Measurements from ENCODE around the gene KIF13A. TPM values are rescaled to one million over a fixed set of nuclear protein-coding genes. Genes with fewer than 3 reads are reported as not detected.

Gene KIF13A
- total RNA-seq, 1 experiment from 2014 or later: 49.3 TPM

DNA sequence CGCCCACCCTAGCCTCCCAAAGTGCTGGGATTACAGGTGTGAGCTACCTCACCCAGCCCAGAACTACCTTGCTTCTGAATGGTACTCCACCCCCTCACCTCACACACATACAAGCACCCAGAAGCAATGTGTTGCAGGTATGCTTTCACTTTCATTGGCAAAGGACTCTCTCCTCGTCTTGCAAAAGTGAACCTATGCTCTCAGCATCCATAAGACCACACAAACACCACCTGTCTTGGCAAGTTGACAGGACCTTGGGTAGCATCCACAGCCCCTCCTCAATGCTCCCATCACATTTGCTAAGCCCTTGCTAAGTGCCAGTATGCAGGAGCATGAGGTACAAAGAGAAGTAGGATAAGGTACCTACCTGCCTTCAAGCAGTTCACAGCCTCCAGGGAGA, 3.7 kb downstream of the KIF13A start:
- intact Hi-C loops (cut with micrococcal nuclease; ENCODE audit: unreplicated experiment) (loop anchor here (10.0 kb wide), 2 partner anchors 119 to 141 kb away; partner anchors contain the start of gene NHLRC1), in situ Hi-C loops (cut with HindIII; ENCODE audit: low pct_unique_long_range_greater_than_20kb, low sequenced_read_pairs) (no loop called here)
- no peak for DNase-seq (ENCODE audit: low read depth, low spot score)
- H3K27me3 ChIP-seq (ENCODE audit: control insufficient read depth, insufficient read depth, low read length): no peaks in the 10 kb centered on the region
- CTCF ChIA-PET: no interaction called here
- H3K4me1 ChIP-seq (ENCODE audit: control insufficient read depth, insufficient read depth, low read length): peaks cover 29% of the 10 kb centered on the region
- POLR2A ChIA-PET: no interaction called here
- no peak for ATAC-seq
- H3K27ac ChIP-seq (ENCODE audit: low read length): no peak overlapping the region
- no peaks in the 10 kb centered on the region for H3K36me3 ChIP-seq (ENCODE audit: control insufficient read depth, insufficient read depth, low read length)
- no TSS peak for BruUV-seq (replicated peaks)
- H3K9me3 ChIP-seq (ENCODE audit: control insufficient read depth, insufficient read depth, low read depth, low read length): no peaks in the 10 kb centered on the region
- no peak for TF ChIP-seq POLR2AphosphoS5 (IDR thresholded peaks at IDR 0.05; ENCODE audit: low read depth, low read length)
- TF ChIP-seq, protein P1, sequence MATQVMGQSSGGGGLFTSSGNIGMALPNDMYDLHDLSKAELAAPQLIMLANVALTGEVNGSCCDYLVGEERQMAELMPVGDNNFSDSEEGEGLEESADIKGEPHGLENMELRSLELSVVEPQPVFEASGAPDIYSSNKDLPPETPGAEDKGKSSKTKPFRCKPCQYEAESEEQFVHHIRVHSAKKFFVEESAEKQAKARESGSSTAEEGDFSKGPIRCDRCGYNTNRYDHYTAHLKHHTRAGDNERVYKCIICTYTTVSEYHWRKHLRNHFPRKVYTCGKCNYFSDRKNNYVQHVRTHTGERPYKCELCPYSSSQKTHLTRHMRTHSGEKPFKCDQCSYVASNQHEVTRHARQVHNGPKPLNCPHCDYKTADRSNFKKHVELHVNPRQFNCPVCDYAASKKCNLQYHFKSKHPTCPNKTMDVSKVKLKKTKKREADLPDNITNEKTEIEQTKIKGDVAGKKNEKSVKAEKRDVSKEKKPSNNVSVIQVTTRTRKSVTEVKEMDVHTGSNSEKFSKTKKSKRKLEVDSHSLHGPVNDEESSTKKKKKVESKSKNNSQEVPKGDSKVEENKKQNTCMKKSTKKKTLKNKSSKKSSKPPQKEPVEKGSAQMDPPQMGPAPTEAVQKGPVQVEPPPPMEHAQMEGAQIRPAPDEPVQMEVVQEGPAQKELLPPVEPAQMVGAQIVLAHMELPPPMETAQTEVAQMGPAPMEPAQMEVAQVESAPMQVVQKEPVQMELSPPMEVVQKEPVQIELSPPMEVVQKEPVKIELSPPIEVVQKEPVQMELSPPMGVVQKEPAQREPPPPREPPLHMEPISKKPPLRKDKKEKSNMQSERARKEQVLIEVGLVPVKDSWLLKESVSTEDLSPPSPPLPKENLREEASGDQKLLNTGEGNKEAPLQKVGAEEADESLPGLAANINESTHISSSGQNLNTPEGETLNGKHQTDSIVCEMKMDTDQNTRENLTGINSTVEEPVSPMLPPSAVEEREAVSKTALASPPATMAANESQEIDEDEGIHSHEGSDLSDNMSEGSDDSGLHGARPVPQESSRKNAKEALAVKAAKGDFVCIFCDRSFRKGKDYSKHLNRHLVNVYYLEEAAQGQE (IDR thresholded peaks at IDR 0.05; ENCODE audit: insufficient read depth in 1 of 2, low read depth in 2 of 2, low read length in 1 of 2): no peak
- no peak for TF ChIP-seq TCF7L2 (IDR thresholded peaks at IDR 0.05; ENCODE audit: low read depth, low read length)
- TF ChIP-seq, protein P2, sequence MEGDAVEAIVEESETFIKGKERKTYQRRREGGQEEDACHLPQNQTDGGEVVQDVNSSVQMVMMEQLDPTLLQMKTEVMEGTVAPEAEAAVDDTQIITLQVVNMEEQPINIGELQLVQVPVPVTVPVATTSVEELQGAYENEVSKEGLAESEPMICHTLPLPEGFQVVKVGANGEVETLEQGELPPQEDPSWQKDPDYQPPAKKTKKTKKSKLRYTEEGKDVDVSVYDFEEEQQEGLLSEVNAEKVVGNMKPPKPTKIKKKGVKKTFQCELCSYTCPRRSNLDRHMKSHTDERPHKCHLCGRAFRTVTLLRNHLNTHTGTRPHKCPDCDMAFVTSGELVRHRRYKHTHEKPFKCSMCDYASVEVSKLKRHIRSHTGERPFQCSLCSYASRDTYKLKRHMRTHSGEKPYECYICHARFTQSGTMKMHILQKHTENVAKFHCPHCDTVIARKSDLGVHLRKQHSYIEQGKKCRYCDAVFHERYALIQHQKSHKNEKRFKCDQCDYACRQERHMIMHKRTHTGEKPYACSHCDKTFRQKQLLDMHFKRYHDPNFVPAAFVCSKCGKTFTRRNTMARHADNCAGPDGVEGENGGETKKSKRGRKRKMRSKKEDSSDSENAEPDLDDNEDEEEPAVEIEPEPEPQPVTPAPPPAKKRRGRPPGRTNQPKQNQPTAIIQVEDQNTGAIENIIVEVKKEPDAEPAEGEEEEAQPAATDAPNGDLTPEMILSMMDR (IDR thresholded peaks at IDR 0.05): no peak
- TF ChIP-seq SIN3A (IDR thresholded peaks at IDR 0.05; ENCODE audit: borderline replicate concordance, insufficient read depth, low read depth, low read length): no peak
- no peak overlapping the region for H3K4me3 ChIP-seq (ENCODE audit: low read depth in 2 of 2, low read length in 2 of 2)

DNA sequence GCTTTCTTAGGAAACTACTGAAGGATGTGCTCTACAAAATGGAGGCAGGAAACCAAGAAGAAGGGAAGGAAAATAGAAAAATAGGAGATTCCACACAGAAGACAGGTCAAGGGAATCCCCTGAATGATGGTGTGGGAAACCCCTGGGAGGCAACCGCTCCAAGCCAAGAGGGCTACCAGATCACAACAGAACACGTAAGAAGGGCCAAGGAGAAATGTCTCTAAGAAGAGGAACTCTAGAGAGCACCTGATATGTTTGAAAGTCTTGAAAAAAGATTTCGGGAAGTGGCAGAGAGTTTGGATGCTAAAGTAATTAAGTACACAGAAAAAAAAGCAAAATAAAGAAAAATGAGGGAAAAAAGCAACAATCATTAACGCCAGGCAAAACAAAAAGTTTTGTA, 7.1 kb downstream of the KIF13A start:
- no peaks in the 10 kb centered on the region for H3K36me3 ChIP-seq (ENCODE audit: control insufficient read depth, insufficient read depth, low read length)
- H3K9me3 ChIP-seq (ENCODE audit: control insufficient read depth, insufficient read depth, low read depth, low read length): no peaks in the 10 kb centered on the region
- no peak overlapping the region for H3K27ac ChIP-seq (ENCODE audit: low read length)
- in situ Hi-C loops (cut with HindIII; ENCODE audit: low pct_unique_long_range_greater_than_20kb, low sequenced_read_pairs) (no loop called here), intact Hi-C loops (cut with micrococcal nuclease; ENCODE audit: unreplicated experiment) (loop anchor here (10.0 kb wide), 2 partner anchors 116 to 144 kb away; partner anchors contain the start of gene NHLRC1)
- H3K4me1 ChIP-seq (ENCODE audit: control insufficient read depth, insufficient read depth, low read length): peaks cover 16% of the 10 kb centered on the region
- ChIA-PET POLR2A (no interaction called here), CTCF (no interaction called here)
- no peak overlapping the region for H3K4me3 ChIP-seq (ENCODE audit: low read depth in 2 of 2, low read length in 2 of 2)
- ATAC-seq (no peak), DNase-seq (ENCODE audit: low read depth, low spot score) (no peak)
- TF ChIP-seq, protein P2 (IDR thresholded peaks at IDR 0.05): no peak
- no TSS peak for BruUV-seq (replicated peaks)
- H3K27me3 ChIP-seq (ENCODE audit: control insufficient read depth, insufficient read depth, low read length): no peaks in the 10 kb centered on the region

DNA sequence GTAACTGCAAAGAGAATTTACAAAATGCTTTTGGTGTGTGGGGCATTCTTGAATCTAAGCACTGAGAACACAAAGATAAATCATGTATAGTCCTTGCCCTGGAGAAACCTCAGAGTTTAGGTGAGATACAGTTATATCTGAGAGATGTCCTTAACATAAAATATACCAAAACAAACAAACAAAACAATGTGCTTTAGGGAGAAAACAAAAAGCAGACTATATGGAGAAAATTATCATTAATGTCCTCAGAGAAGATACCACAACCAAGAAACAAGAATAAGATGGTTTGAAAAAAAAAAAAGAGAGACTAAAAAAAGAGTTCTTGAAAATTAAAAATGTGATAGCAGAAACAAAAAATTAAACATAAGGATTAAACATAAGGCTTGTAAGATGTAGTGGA, 8.0 kb downstream of the KIF13A start:
- ChIA-PET POLR2A (no interaction called here), CTCF (no interaction called here)
- no peak overlapping the region for H3K27ac ChIP-seq (ENCODE audit: low read length)

More for the DNA sequence above, 8.0 kb downstream of the KIF13A start:
- no peaks in the 10 kb centered on the region for H3K36me3 ChIP-seq (ENCODE audit: control insufficient read depth, insufficient read depth, low read length)
- no TSS peak for BruUV-seq (replicated peaks)
- in situ Hi-C loops (cut with HindIII; ENCODE audit: low pct_unique_long_range_greater_than_20kb, low sequenced_read_pairs) (no loop called here), intact Hi-C loops (cut with micrococcal nuclease; ENCODE audit: unreplicated experiment) (no loop called here)
- peaks cover 8% of the 10 kb centered on the region; the same call in 1 of the 2 replicates for H3K4me1 ChIP-seq (ENCODE audit: control insufficient read depth, insufficient read depth, low read length)
- TF ChIP-seq, protein P1 (IDR thresholded peaks at IDR 0.05; ENCODE audit: insufficient read depth in 1 of 2, low read depth in 2 of 2, low read length in 1 of 2): no peak
- TF ChIP-seq POLR2AphosphoS5 (IDR thresholded peaks at IDR 0.05; ENCODE audit: low read depth, low read length): no peak
- TF ChIP-seq, protein P2 (IDR thresholded peaks at IDR 0.05): no peak
- TF ChIP-seq SIN3A (IDR thresholded peaks at IDR 0.05; ENCODE audit: borderline replicate concordance, insufficient read depth, low read depth, low read length): no peak
- no peak for TF ChIP-seq TCF7L2 (IDR thresholded peaks at IDR 0.05; ENCODE audit: low read depth, low read length)
- no peaks in the 10 kb centered on the region for H3K27me3 ChIP-seq (ENCODE audit: control insufficient read depth, insufficient read depth, low read length)
- H3K9me3 ChIP-seq (ENCODE audit: control insufficient read depth, insufficient read depth, low read depth, low read length): no peaks in the 10 kb centered on the region
- no peak overlapping the region for H3K4me3 ChIP-seq (ENCODE audit: low read depth in 2 of 2, low read length in 2 of 2)
- DNase-seq (ENCODE audit: low read depth, low spot score) (no peak), ATAC-seq (no peak)

Data from Panc1 (cell line).